IPS-20b (cell line): ENCODE results near the gene FARP1.
"Not testable (repeated sequence)": the region's sequence is repeated elsewhere in the genome, so short reads cannot be mapped to it uniquely, and the experiment has no call there.

Experiments used
- H3K27ac ChIP-seq: one replicate; pipeline ENCODE4 v1.5.1; 2013; ENCODE audit warnings: low read length
- H3K27me3 ChIP-seq: 2 replicates; pipeline ENCODE4 v1.6.1; 2013; ENCODE audit warnings: mild to moderate bottlenecking, low read length, inconsistent platforms; ENCODE audit not compliant: insufficient read depth
- H3K36me3 ChIP-seq: 2 replicates; pipeline ENCODE4 v1.6.1; 2013; ENCODE audit warnings: low read depth, mild to moderate bottlenecking, inconsistent platforms, low read length, moderate library complexity; ENCODE audit not compliant: insufficient read depth
- H3K4me1 ChIP-seq: 2 replicates; pipeline ENCODE4 v1.6.1; 2013; ENCODE audit warnings: mild to moderate bottlenecking, control low read depth, inconsistent platforms, low read length, moderate library complexity; ENCODE audit not compliant: insufficient read depth
- H3K4me3 ChIP-seq: 2 replicates; pipeline ENCODE4 v1.5.1; 2013; ENCODE audit warnings: mild to moderate bottlenecking, low read length, inconsistent platforms
- H3K9ac ChIP-seq: 2 replicates; pipeline ENCODE4 v1.6.1; 2013; ENCODE audit warnings: low read depth, mild to moderate bottlenecking, inconsistent platforms, low read length, moderate library complexity
- H3K9me3 ChIP-seq: 2 replicates; pipeline ENCODE4 v1.6.1; 2013; ENCODE audit warnings: mild to moderate bottlenecking, low read depth, low read length, inconsistent platforms; ENCODE audit not compliant: insufficient read depth

Gene FARP1

GRCh38 chr13:98223741-98224140 lies 80.8 kb downstream of the FARP1 start:
- H3K27ac ChIP-seq, result no peak overlapping the region
- no peaks in the 10 kb centered on the region for H3K4me1 ChIP-seq
- H3K4me3 ChIP-seq, result no peak overlapping the region

GRCh38 chr13:98224557-98224956 lies 81.7 kb downstream of the FARP1 start:
- H3K27me3 ChIP-seq, result no peaks in the 10 kb centered on the region
- H3K36me3 ChIP-seq, result peaks cover 4% of the 10 kb centered on the region; the same call in 1 of the 2 replicates
- H3K4me1 ChIP-seq, result no peaks in the 10 kb centered on the region
- H3K27ac ChIP-seq, result no peak overlapping the region
- H3K9me3 ChIP-seq, result no peaks in the 10 kb centered on the region
- no peak overlapping the region for H3K9ac ChIP-seq
- H3K4me3 ChIP-seq, result no peak overlapping the region

More at GRCh38 chr13:98223741-98224140, 80.8 kb downstream of the FARP1 start:
- no peaks in the 10 kb centered on the region for H3K9me3 ChIP-seq
- no peaks in the 10 kb centered on the region for H3K27me3 ChIP-seq
- peaks cover 4% of the 10 kb centered on the region; the same call in 1 of the 2 replicates for H3K36me3 ChIP-seq
- H3K9ac ChIP-seq, result no peak overlapping the region

- Histone ChIP-seq H3K9me3 (no peaks in the 10 kb centered on the region), H3K9ac (no peak overlapping the region), H3K27me3 (no peaks in the 10 kb centered on the region), H3K36me3 (peaks cover 5% of the 10 kb centered on the region; the same call in 1 of the 2 replicates), H3K4me1 (no peaks in the 10 kb centered on the region), H3K4me3 (no peak overlapping the region), H3K27ac (no peak overlapping the region)
Measured at GRCh38 chr13:98225036-98225940, 82.4 kb downstream of the FARP1 start.

GRCh38 chr13:98226496-98226895 lies 83.6 kb downstream of the FARP1 start:
- peaks cover 10% of the 10 kb centered on the region; the same call in 1 of the 2 replicates for H3K36me3 ChIP-seq
- no peak overlapping the region for H3K9ac ChIP-seq
- no peak overlapping the region for H3K4me3 ChIP-seq
- no peaks in the 10 kb centered on the region for H3K27me3 ChIP-seq
- 0 out of 2 replicates have a peak, but pooled peaks cover 3% of the 10 kb centered on the region for H3K9me3 ChIP-seq
- no peak overlapping the region for H3K27ac ChIP-seq
- H3K4me1 ChIP-seq, result no peaks in the 10 kb centered on the region

GRCh38 chr13:98228661-98229341 lies 85.9 kb downstream of the FARP1 start:
- H3K4me3 ChIP-seq, result no peak overlapping the region
- H3K9ac ChIP-seq, result no peak overlapping the region
- H3K27me3 ChIP-seq, result no peaks in the 10 kb centered on the region
- H3K27ac ChIP-seq, result no peak overlapping the region
- H3K36me3 ChIP-seq, result peaks cover 10% of the 10 kb centered on the region; the same call in 1 of the 2 replicates
- H3K4me1 ChIP-seq, result no peaks in the 10 kb centered on the region
- H3K9me3 ChIP-seq, result 0 out of 2 replicates have a peak, but pooled peaks cover 3% of the 10 kb centered on the region

- not testable (repeated sequence) for H3K4me3 ChIP-seq, H3K27ac ChIP-seq, H3K27me3 ChIP-seq, H3K4me1 ChIP-seq, H3K9ac ChIP-seq, H3K9me3 ChIP-seq, H3K36me3 ChIP-seq
Measured at GRCh38 chr13:98230762-98231161, 87.9 kb downstream of the FARP1 start.

GRCh38 chr13:98232456-98232855 lies 89.6 kb downstream of the FARP1 start:
- H3K36me3 ChIP-seq, result peaks cover 10% of the 10 kb centered on the region; the same call in 1 of the 2 replicates
- 0 out of 2 replicates have a peak, but pooled peaks cover 3% of the 10 kb centered on the region for H3K9me3 ChIP-seq
- H3K27ac ChIP-seq, result no peak overlapping the region
- no peaks in the 10 kb centered on the region for H3K4me1 ChIP-seq
- no peak overlapping the region for H3K4me3 ChIP-seq
- no peak overlapping the region for H3K9ac ChIP-seq
- no peaks in the 10 kb centered on the region for H3K27me3 ChIP-seq

GRCh38 chr13:98233127-98233526 lies 90.2 kb downstream of the FARP1 start:
- Histone ChIP-seq H3K4me3 (no peak overlapping the region), H3K9me3 (0 out of 2 replicates have a peak, but pooled peaks cover 3% of the 10 kb centered on the region), H3K36me3 (peaks cover 10% of the 10 kb centered on the region; the same call in 1 of the 2 replicates), H3K4me1 (no peaks in the 10 kb centered on the region), H3K9ac (no peak overlapping the region), H3K27me3 (no peaks in the 10 kb centered on the region), H3K27ac (no peak overlapping the region)

- H3K27ac ChIP-seq, result no peak overlapping the region
- H3K36me3 ChIP-seq, result peaks cover 10% of the 10 kb centered on the region; the same call in 1 of the 2 replicates
- H3K9ac ChIP-seq, result no peak overlapping the region
- H3K4me1 ChIP-seq, result no peaks in the 10 kb centered on the region; the same call in 1 of the 2 replicates
- H3K4me3 ChIP-seq, result no peak overlapping the region
- H3K9me3 ChIP-seq, result 0 out of 2 replicates have a peak, but pooled peaks cover 3% of the 10 kb centered on the region
- no peaks in the 10 kb centered on the region for H3K27me3 ChIP-seq
Measured at GRCh38 chr13:98234348-98234747, 91.5 kb downstream of the FARP1 start.

- Histone ChIP-seq H3K4me1 (no peaks in the 10 kb centered on the region; the same call in 1 of the 2 replicates), H3K27me3 (no peaks in the 10 kb centered on the region), H3K4me3 (no peak overlapping the region), H3K9ac (no peak overlapping the region), H3K36me3 (no peaks in the 10 kb centered on the region), H3K27ac (no peak overlapping the region), H3K9me3 (no peaks in the 10 kb centered on the region)
Measured at GRCh38 chr13:98236197-98236596, 93.3 kb downstream of the FARP1 start.

- Histone ChIP-seq H3K27ac (no peak overlapping the region), H3K4me1 (no peaks in the 10 kb centered on the region; the same call in 1 of the 2 replicates)
Measured at GRCh38 chr13:98237331-98237730, 94.4 kb downstream of the FARP1 start.

More at GRCh38 chr13:98237331-98237730, 94.4 kb downstream of the FARP1 start:
- Histone ChIP-seq H3K9ac (no peak overlapping the region), H3K36me3 (no peaks in the 10 kb centered on the region), H3K9me3 (no peaks in the 10 kb centered on the region), H3K4me3 (no peak overlapping the region), H3K27me3 (no peaks in the 10 kb centered on the region)
